Chondrocyte (in vitro differentiated cells): ENCODE measurements around the gene LAMA5. TPM values are rescaled to one million over a fixed set of nuclear protein-coding genes. Genes with fewer than 3 reads are reported as not detected.

Source experiments
- DNase-seq: peaks from one replicate; pipeline ENCODE4 v3.0.0; 2021; ENCODE audit warnings: mixed read lengths, low spot score
- H3K27ac Mint-ChIP-seq: one replicate; pipeline ENCODE4 v1.8.0; 2021; ENCODE audit warnings: mild to moderate bottlenecking, moderate library complexity, mixed read lengths; ENCODE audit not compliant: unreplicated experiment
- H3K27me3 Mint-ChIP-seq: 2 replicates; pipeline ENCODE4 v1.8.0; 2021; ENCODE audit warnings: low read depth, mixed read lengths
- H3K36me3 Mint-ChIP-seq: 2 replicates; pipeline ENCODE4 v1.8.0; 2021; ENCODE audit warnings: low read depth, mixed read lengths
- H3K4me1 Mint-ChIP-seq: 2 replicates; pipeline ENCODE4 v1.8.0; 2021; ENCODE audit warnings: low read depth, mild to moderate bottlenecking, mixed read lengths
- H3K4me3 Mint-ChIP-seq: one replicate; pipeline ENCODE4 v1.8.0; 2021; ENCODE audit warnings: mild to moderate bottlenecking, moderate library complexity, mixed read lengths; ENCODE audit not compliant: unreplicated experiment
- H3K9me3 Mint-ChIP-seq: 2 replicates; pipeline ENCODE4 v1.8.0; 2021; ENCODE audit warnings: low read depth, mixed read lengths
- total RNA-seq: library from RNA; stranded (reverse); gene quantifications from 3 replicates; pipeline ENCODE4 v1.2.1, GENCODE V29; 2021
- TF ChIP-seq, protein P1 (sequence below): fragments of 200-600 bp; sonication (generic); IDR thresholded peaks from 2 replicates; pipeline ENCODE4 v1.5.0; 2021; ENCODE audit warnings: antibody characterized with exemption, mild to moderate bottlenecking, moderate library complexity

LAMA5 gene
- total RNA-seq, 1 donor from 2014 or later, result 368 TPM

DNA sequence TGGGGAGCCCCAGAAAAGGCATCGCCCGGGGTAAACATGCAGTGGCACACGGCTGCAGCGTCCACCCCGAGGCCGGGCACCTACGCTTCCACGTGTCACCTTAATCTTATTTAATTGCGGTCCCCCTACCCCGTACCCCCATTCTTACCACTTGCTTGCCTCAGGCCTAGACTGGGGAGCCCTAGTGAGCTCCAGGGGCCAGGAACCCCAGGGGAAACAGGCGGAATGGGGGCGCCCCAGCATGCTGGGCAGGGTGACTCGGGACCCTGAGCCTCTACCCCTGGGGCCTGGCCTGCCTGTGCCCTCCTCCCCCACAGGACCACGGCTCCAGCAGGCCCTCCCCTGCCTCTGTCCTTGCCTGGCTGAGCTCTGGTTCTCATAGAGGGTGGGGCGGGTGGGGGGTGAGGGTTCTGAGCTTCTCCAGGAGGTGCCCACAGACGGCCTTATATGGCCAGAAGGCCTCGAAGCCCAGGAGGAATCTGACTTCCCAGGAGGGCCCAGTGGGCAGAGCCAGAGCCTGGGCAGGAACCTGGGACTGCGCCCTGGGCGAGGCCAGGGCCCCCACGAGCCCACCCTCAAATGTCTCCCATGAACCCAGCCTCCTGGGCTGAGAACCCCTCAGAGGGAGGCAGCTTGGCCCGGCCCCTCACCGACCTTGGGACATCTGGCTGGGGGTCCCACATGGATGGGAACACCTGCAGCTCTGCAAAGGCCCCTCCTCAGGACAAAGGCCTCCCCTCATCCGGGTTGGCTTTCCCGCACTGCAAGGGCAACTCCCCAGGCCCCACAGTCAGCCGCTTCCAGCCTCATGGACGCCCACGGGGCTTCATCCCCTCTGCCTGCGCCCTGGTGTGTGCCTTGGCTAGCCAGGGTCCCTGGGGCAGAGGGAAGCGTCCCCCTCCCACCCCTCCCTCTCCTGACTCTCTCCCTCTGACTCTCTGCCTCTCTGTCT lies 5.2 kb upstream of the LAMA5 start:
- TF ChIP-seq, protein P1, sequence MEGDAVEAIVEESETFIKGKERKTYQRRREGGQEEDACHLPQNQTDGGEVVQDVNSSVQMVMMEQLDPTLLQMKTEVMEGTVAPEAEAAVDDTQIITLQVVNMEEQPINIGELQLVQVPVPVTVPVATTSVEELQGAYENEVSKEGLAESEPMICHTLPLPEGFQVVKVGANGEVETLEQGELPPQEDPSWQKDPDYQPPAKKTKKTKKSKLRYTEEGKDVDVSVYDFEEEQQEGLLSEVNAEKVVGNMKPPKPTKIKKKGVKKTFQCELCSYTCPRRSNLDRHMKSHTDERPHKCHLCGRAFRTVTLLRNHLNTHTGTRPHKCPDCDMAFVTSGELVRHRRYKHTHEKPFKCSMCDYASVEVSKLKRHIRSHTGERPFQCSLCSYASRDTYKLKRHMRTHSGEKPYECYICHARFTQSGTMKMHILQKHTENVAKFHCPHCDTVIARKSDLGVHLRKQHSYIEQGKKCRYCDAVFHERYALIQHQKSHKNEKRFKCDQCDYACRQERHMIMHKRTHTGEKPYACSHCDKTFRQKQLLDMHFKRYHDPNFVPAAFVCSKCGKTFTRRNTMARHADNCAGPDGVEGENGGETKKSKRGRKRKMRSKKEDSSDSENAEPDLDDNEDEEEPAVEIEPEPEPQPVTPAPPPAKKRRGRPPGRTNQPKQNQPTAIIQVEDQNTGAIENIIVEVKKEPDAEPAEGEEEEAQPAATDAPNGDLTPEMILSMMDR, result no peak
- DNase-seq, result no peak
- Mint-ChIP-seq H3K9me3 (no peaks in the 10 kb centered on the region), H3K4me1 (peaks cover 64% of the 10 kb centered on the region), H3K36me3 (no peaks in the 10 kb centered on the region), H3K4me3 (no peak overlapping the region), H3K27me3 (no peaks in the 10 kb centered on the region), H3K27ac (no peak overlapping the region)

DNA sequence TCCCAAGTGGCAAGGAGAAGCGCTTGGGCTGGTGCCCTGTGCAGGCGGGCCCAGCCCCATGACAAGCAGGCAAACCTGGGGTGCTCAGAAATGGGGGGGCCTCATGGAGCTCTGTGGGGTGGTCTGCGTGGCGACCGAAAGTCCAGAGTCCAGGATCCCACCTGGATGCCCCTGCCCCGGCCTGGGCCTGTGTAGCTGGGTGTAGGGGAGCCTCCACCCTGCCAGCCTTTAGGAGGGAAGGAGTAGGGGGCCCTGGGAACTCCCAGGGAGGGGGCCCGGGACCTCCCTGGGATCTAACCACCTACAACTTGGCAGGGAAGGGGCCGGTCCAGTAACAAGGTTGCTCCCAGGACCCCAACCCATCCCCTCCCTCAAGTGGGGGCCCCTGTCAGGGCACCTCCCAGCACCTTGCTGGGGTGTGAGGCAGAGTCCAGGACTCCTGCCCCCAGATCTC lies 4.5 kb upstream of the LAMA5 start:
- Mint-ChIP-seq H3K27me3 (no peaks in the 10 kb centered on the region), H3K4me3 (no peak overlapping the region), H3K27ac (no peak overlapping the region), H3K4me1 (peaks cover 57% of the 10 kb centered on the region), H3K36me3 (no peaks in the 10 kb centered on the region), H3K9me3 (no peaks in the 10 kb centered on the region)
- TF ChIP-seq, protein P1, result no peak
- DNase-seq, result no peak

DNA sequence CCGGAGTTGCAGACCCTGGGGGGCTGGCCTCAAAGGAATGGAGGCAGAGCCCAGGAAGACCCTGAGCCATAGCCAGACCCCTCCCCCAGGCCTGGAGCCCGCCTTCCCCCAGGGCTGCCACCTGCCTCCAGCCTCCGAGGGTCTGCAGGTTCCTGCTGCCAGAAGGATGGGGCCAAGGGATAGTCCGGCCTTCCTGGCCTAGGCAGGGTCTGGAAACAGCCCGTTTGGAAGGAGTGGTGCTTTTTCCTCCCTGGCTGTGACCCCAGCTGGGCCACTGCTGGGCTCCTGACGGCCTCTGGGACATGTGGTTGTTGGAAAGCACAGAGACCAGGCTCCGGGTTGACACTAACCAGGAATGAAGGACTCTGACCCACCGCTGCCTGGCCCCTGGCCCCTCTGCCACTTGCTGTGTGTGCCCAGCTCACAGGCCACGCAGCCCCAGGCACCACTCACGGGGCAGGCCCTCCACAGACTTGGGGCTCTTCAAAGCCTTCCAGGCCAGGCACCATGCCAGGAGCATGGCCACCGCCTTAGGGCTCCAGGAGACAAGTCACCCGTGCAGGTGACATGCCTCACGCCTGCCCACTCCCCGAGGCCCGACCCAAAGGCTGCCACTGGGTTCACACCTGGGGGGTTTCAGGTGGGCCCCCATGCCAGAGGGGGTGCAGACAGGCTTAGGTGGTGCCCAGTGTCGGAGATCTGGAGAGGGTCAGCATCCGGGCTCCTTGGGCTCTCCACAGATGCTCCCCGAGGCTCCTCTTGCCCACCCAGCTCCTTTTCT lies 3.9 kb upstream of the LAMA5 start:
- H3K9me3 Mint-ChIP-seq, result no peaks in the 10 kb centered on the region
- no peak overlapping the region for H3K4me3 Mint-ChIP-seq
- TF ChIP-seq, protein P1, result no peak
- H3K36me3 Mint-ChIP-seq, result no peaks in the 10 kb centered on the region
- no peaks in the 10 kb centered on the region for H3K27me3 Mint-ChIP-seq
- H3K4me1 Mint-ChIP-seq, result peaks cover 54% of the 10 kb centered on the region
- no peak for DNase-seq
- peak overlapping the region; percentile 65 for H3K27ac Mint-ChIP-seq

DNA sequence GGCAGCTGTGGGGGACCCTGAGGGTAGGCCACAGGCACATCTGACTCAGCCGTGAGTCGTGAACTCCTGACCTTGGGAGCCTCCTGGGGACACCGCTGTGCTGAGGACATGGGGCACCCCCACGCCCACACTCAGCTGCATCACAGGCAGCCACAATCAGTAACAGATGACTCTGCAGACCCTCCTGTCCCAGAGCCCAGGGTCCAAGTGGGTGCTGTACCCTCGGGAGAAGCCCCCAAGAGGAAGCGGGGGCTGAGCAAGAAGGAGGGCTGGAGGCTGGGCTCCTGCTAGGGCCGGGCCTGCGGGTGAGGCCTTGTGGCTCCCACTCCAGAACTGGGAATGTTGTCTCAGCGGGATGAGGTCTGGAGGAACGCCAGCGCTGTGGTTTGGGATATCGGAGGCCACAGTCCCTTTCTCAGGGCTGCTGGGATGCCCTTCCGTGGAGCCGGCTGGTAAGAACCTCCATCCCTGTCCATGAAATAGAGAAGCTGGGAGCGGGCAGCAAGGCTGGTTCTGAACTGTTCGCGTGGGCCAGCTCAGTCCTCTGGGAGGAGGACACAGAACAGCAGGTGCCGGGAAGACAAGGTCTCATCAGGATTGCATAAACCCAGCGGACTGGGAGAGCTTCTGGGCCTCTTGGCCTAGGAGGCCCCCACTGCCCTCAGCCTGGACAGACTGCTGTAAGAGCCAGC lies 3.1 kb upstream of the LAMA5 start:
- H3K4me1 Mint-ChIP-seq, result peaks cover 50% of the 10 kb centered on the region
- TF ChIP-seq, protein P1, result no peak
- H3K27ac Mint-ChIP-seq, result peak overlapping the region; percentile 65

DNA sequence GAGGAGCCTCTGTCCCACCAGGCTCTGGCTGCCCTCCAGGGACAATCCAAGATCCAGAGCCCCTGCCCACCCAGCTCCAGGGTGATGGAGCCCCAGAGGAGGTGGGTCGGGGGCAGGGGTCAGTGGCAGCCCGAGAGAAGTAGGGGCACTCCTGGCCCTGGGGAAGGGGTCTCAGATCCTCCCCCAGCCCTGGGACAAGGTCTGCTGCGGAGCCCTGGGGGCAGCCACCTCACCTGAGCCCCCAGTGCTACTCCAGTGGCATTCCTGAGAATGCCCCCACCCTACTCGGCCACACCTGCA lies 2.7 kb upstream of the LAMA5 start:
- Mint-ChIP-seq H3K36me3 (no peaks in the 10 kb centered on the region), H3K27ac (peak overlapping the region; percentile 87), H3K4me3 (no peak overlapping the region), H3K9me3 (no peaks in the 10 kb centered on the region), H3K27me3 (no peaks in the 10 kb centered on the region), H3K4me1 (peaks cover 51% of the 10 kb centered on the region)
- TF ChIP-seq, protein P1, result no peak
- no peak for DNase-seq

More for the DNA sequence above, 3.1 kb upstream of the LAMA5 start:
- Mint-ChIP-seq H3K9me3 (no peaks in the 10 kb centered on the region), H3K36me3 (no peaks in the 10 kb centered on the region), H3K4me3 (no peak overlapping the region), H3K27me3 (no peaks in the 10 kb centered on the region)
- no peak for DNase-seq
